HCT116 (cell line): ENCODE results near the gene SEC24A. TPM values are rescaled to one million over a fixed set of nuclear protein-coding genes. Genes with fewer than 3 reads are reported as not detected.
A peak's percentile ranks its signal among the peaks of the same experiment; 100 is the strongest.
"Not testable (repeated sequence)": the region's sequence is repeated elsewhere in the genome, so short reads cannot be mapped to it uniquely, and the experiment has no call there.

Source experiments
- ATAC-seq: fragments of 200-7000 bp; cut with Tn5 transposase; 2 replicates; pipeline ENCODE4 v1.9.1; 2020; ENCODE audit warnings: mild to moderate bottlenecking, moderate library complexity
- BruUV-seq: library from RNA; stranded (reverse); fragments of 400-500 nt; replicated peaks from 2 replicates; lab custom pipeline; 2021; lab: Mats Ljungman, UMichigan
- CTCF ChIA-PET: fragments of 300-600 bp; sonication (Branson Sonifier 250); formaldehyde crosslinking; loops from one replicate; lab custom pipeline; 2021; ENCODE audit warnings: antibody characterized with exemption; lab: Charles Lee
- POLR2A ChIA-PET: fragments of 300-600, 350-600 bp; sonication (Branson Sonifier 250); formaldehyde crosslinking; loops from one replicate; lab custom pipeline; 2021; ENCODE audit warnings: antibody characterized with exemption; lab: Charles Lee
- RAD21 ChIA-PET, 2 experiments: fragments of 300-600 bp; sonication (Branson Sonifier 250); formaldehyde crosslinking; loops; one replicate each; lab custom pipeline; 2023; ENCODE audit warnings: low total read pairs in 2 of 2; ENCODE audit not compliant: uncharacterized antibody in 2 of 2, unreplicated experiment in 2 of 2, low non-redundant PET in 1 of 2; lab: Charles Lee
- DNase-seq: peaks from one replicate; pipeline ENCODE4 v3.0.0-alpha.2; 2010; ENCODE audit warnings: low read depth, low spot score
- H2AFZ ChIP-seq: fragments of 200-600 bp; shearing (Covaris generic), sonication (generic); 2 replicates; pipeline ENCODE4 v1.6.1; 2017; ENCODE audit warnings: low read depth, mixed run types, mixed read lengths, antibody characterized with exemption, low read length; ENCODE audit not compliant: poor library complexity, severe bottlenecking
- H3K27ac ChIP-seq: 2 replicates; pipeline ENCODE4 v1.5.1; 2012; ENCODE audit warnings: low read depth, low read length
- H3K27me3 ChIP-seq: fragments of 200-600 bp; sonication (generic); 2 replicates; pipeline ENCODE4 v1.6.1; 2016; ENCODE audit warnings: mixed run types, low read length, mixed read lengths; ENCODE audit not compliant: insufficient read depth
- H3K36me3 ChIP-seq, 2 experiments: fragments of 200-500 bp in 1 of 2; fragments of 200-600 bp in 1 of 2; sonication (Bioruptor generic) in 1 of 2; sonication (generic) in 1 of 2; 2 replicates each; pipeline versions ENCODE4 v1.5.1 to v1.6.1; 2014 to 2016; ENCODE audit warnings: low read length in 2 of 2, inconsistent platforms in 1 of 2, mixed read lengths in 1 of 2, mixed run types in 1 of 2; ENCODE audit not compliant: insufficient read depth in 2 of 2, control insufficient read depth in 1 of 2
- H3K4me1 ChIP-seq, 2 experiments: fragments of 200-600 bp in 1 of 2; sonication (generic) in 1 of 2; 2 replicates each; pipeline versions ENCODE4 v1.5.1 to v1.6.1; 2012 to 2017; ENCODE audit warnings: low read length in 2 of 2, inconsistent platforms in 1 of 2, mild to moderate bottlenecking in 1 of 2, mixed read lengths in 1 of 2, mixed run types in 1 of 2, moderate library complexity in 1 of 2; ENCODE audit not compliant: insufficient read depth in 2 of 2, control insufficient read depth in 1 of 2
- H3K4me2 ChIP-seq: fragments of 200-600 bp; sonication (generic); 2 replicates; pipeline ENCODE4 v1.6.1; 2017; ENCODE audit warnings: mixed run types, low read length, mixed read lengths
- H3K4me3 ChIP-seq, 2 experiments: fragments of 200-600 bp in 1 of 2; sonication (generic) in 1 of 2; replicated peaks in 1 of 2; 2 replicates each; pipeline ENCODE4 v1.5.1; 2011 to 2016; ENCODE audit warnings: low read length in 2 of 2, control low read depth in 1 of 2, low read depth in 1 of 2, mild to moderate bottlenecking in 1 of 2, mixed read lengths in 1 of 2, mixed run types in 1 of 2
- H3K79me2 ChIP-seq: fragments of 200-600 bp; sonication (generic); 2 replicates; pipeline ENCODE4 v1.6.1; 2017; ENCODE audit warnings: mild to moderate bottlenecking, mixed run types, low read length, moderate library complexity, mixed read lengths; ENCODE audit not compliant: insufficient read depth
- H3K9ac ChIP-seq: fragments of 200-600 bp; sonication (generic); 2 replicates; pipeline ENCODE4 v1.6.1; 2016; ENCODE audit warnings: low read length, mixed read lengths
- H3K9me2 ChIP-seq: fragments of 200-600 bp; sonication (generic), shearing (Covaris generic); 2 replicates; pipeline ENCODE4 v1.6.1; 2017; ENCODE audit warnings: mixed run types, mild to moderate bottlenecking, moderate library complexity; ENCODE audit not compliant: insufficient read depth
- H3K9me3 ChIP-seq, 2 experiments: fragments of 200-500 bp in 1 of 2; fragments of 200-600 bp in 1 of 2; sonication (Bioruptor generic) in 1 of 2; sonication (generic) in 1 of 2; 2 replicates each; pipeline ENCODE4 v1.6.1; 2014 to 2017; ENCODE audit warnings: low read length in 2 of 2, mixed read lengths in 2 of 2, inconsistent platforms in 1 of 2, low read depth in 1 of 2, mild to moderate bottlenecking in 1 of 2, mixed run types in 1 of 2, moderate library complexity in 1 of 2; ENCODE audit not compliant: control insufficient read depth in 1 of 2, insufficient read depth in 1 of 2
- H4K20me1 ChIP-seq: fragments of 200-600 bp; sonication (generic), shearing (Covaris generic); 2 replicates; pipeline ENCODE4 v1.6.1; 2017; ENCODE audit warnings: mixed run types, mild to moderate bottlenecking, moderate library complexity; ENCODE audit not compliant: insufficient read depth
- ATF3 ChIP-seq: IDR thresholded peaks from 2 replicates; pipeline ENCODE4 v1.6.1; 2012
- CEBPB ChIP-seq: IDR thresholded peaks from 2 replicates; pipeline ENCODE4 v1.6.1; 2012; ENCODE audit warnings: low read depth
- EGR1 ChIP-seq: IDR thresholded peaks from 2 replicates; pipeline ENCODE4 v1.6.1; 2012; ENCODE audit warnings: low read depth
- ELF1 ChIP-seq: IDR thresholded peaks from 2 replicates; pipeline ENCODE4 v1.6.1; 2012; ENCODE audit warnings: low read depth, borderline replicate concordance
- EZH2phosphoT487 ChIP-seq: fragments of 200-600 bp; IDR thresholded peaks from 2 replicates; pipeline ENCODE4 v1.6.1; 2018; ENCODE audit warnings: antibody characterized with exemption, borderline replicate concordance
- FOSL1 ChIP-seq: IDR thresholded peaks from 2 replicates; pipeline ENCODE4 v1.6.1; 2012; ENCODE audit warnings: low read depth
- MAX ChIP-seq: IDR thresholded peaks from 2 replicates; pipeline ENCODE4 v1.6.1; 2012
- RAD21 ChIP-seq: IDR thresholded peaks from 2 replicates; pipeline ENCODE4 v1.6.1; 2012; ENCODE audit warnings: low read depth, mild to moderate bottlenecking
- SIN3A ChIP-seq: IDR thresholded peaks from 2 replicates; pipeline ENCODE4 v1.6.1; 2012; ENCODE audit warnings: low read depth
- SP1 ChIP-seq: IDR thresholded peaks from 2 replicates; pipeline ENCODE4 v1.6.1; 2012; ENCODE audit warnings: low read depth
- ZBTB33 ChIP-seq: IDR thresholded peaks from 2 replicates; pipeline ENCODE4 v1.6.1; 2011; ENCODE audit warnings: mild to moderate bottlenecking, low read length, moderate library complexity; ENCODE audit not compliant: insufficient replicate concordance; ENCODE audit errors: extremely low read depth
- intact Hi-C: fragments of 100-400 bp; cut with micrococcal nuclease; formaldehyde crosslinking; loops from 2 replicates; pipeline ENCODE4 v1.10.0; 2022
- total RNA-seq: library from RNA; stranded (reverse); gene quantifications from one replicate; pipeline ENCODE4 v1.2.1, GENCODE V29; 2021; ENCODE audit not compliant: unreplicated experiment

SEC24A gene
- total RNA-seq, 1 experiment from 2014 or later: 16.8 TPM

GRCh38 chr5:134649163-134649835 is 714 bp downstream of the SEC24A start:
- peak overlapping the region; percentile 75 for H3K27ac ChIP-seq
- no peaks in the 10 kb centered on the region for H3K9me3 ChIP-seq
- H2AFZ ChIP-seq: no peak overlapping the region
- ATAC-seq: peak; percentile 52
- BruUV-seq: TSS peak; percentile 68
- H3K36me3 ChIP-seq: no peaks in the 10 kb centered on the region
- no peak for DNase-seq
- CTCF ChIA-PET: no interaction called here
- POLR2A ChIA-PET: interaction anchor here (0.6 kb wide), 1 partner anchor 16 kb away, joined by 3 read pairs; no protein-coding TSS in a partner anchor
- H3K9ac ChIP-seq: peak overlapping the region; percentile 87
- H3K4me3 ChIP-seq: peak overlapping the region; percentile 98 to 100
- no peak for TF ChIP-seq CEBPB
- TF ChIP-seq SP1: no peak
- TF ChIP-seq ELF1: no peak
- no peak for TF ChIP-seq RAD21
- TF ChIP-seq EGR1: no peak
- TF ChIP-seq MAX: no peak
- no peak for TF ChIP-seq EZH2phosphoT487
- TF ChIP-seq FOSL1: no peak
- TF ChIP-seq ATF3: no peak
- TF ChIP-seq SIN3A: no peak
- TF ChIP-seq ZBTB33: no peak
- no peaks in the 10 kb centered on the region for H4K20me1 ChIP-seq
- H3K4me2 ChIP-seq: peak overlapping the region; percentile 94
- H3K79me2 ChIP-seq: peaks cover 50% of the 10 kb centered on the region
- no peaks in the 10 kb centered on the region for H3K9me2 ChIP-seq
- no peaks in the 10 kb centered on the region for H3K27me3 ChIP-seq
- RAD21 ChIA-PET: no interaction called here
- intact Hi-C loops: no loop called here
- H3K4me1 ChIP-seq: peaks cover 9 to 19% of the 10 kb centered on the region in 2 experiments; a peak in 3 of 4 replicates

- ATAC-seq, H2AFZ ChIP-seq, BruUV-seq, POLR2A ChIA-PET, H3K9me2 ChIP-seq, H3K9me3 ChIP-seq, CTCF ChIA-PET, DNase-seq, H3K27ac ChIP-seq, RAD21 ChIA-PET, H3K9ac ChIP-seq, H3K4me3 ChIP-seq, H3K27me3 ChIP-seq, intact Hi-C loops, H4K20me1 ChIP-seq, H3K4me2 ChIP-seq, H3K36me3 ChIP-seq: not testable (repeated sequence)
- peaks cover 62% of the 10 kb centered on the region for H3K79me2 ChIP-seq
- H3K4me1 ChIP-seq: peaks cover 9 to 19% of the 10 kb centered on the region in 2 experiments; a peak in 3 of 4 replicates
These were observed 2.1 kb downstream of the SEC24A start for GRCh38 chr5:134650660-134651059.
